ENCODE data around the gene COL5A1. TPM values are rescaled to one million over a fixed set of nuclear protein-coding genes. Genes with fewer than 3 reads are reported as not detected.

Gene COL5A1
- total RNA-seq, 2 experiments from 2014 or later: 0.09 to 0.16 TPM

DNA sequence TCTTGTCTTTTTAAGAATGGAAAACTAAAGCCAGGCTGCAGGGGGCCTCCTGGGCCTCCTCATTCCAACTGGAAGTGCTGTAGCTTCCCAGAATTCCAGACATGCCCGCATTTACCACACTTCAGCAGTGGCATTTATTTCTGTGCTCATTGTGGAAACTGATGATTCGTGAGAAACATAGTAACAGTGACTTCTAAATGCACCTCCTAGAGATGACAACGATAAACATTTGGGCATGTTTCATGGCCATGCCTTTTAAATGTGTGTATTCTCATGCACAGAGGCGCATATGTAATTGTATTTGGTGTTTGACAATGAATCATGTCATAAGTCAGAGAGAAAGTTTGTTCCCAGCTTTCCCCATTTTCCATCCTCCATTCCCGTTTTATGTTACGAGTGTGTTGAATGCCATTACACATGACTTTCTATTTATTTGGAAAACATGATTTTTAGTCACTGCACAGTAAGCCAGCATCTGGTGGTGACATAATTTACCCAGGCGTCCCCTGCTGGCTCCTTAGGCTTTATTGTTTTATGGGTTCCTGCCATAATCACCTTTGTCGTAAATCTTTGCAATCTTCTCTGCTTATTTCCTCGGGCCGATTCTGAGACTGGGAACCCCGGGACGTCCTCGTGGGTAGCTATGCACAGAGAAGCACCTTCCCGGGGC, 170.2 kb downstream of the COL5A1 start:
- CTCF ChIA-PET: no interaction called here
- no peak overlapping the region for H3K27ac Mint-ChIP-seq
- ATAC-seq (no peak), DNase-seq (no peak)
- H3K4me1 Mint-ChIP-seq: no peaks in the 10 kb centered on the region
- H3K36me3 Mint-ChIP-seq: no peaks in the 10 kb centered on the region
- no peak overlapping the region for H3K4me3 Mint-ChIP-seq
- no peaks in the 10 kb centered on the region for H3K9me3 Mint-ChIP-seq (ENCODE audit: low read depth)
- no peaks in the 10 kb centered on the region for H3K27me3 Mint-ChIP-seq

DNA sequence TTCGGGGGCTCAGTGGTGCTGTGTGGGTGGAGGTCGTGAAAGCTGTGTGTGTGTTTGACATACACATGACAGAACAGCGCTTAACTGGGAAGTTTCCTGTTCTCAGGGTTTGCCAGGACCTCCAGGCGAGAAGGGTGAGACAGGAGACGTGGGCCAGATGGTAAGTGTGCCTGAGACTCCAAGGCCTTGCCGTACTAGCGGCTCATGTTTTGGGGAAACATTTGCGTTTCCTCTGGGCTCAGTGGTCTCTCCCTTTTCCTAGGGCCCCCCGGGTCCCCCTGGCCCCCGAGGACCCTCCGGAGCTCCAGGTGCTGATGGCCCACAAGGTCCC, 170.7 kb downstream of the COL5A1 start:
- CTCF ChIA-PET: no interaction called here
- Mint-ChIP-seq H3K9me3 (ENCODE audit: low read depth) (no peaks in the 10 kb centered on the region), H3K27me3 (no peaks in the 10 kb centered on the region), H3K4me1 (no peaks in the 10 kb centered on the region), H3K4me3 (no peak overlapping the region), H3K36me3 (no peaks in the 10 kb centered on the region), H3K27ac (no peak overlapping the region)
- DNase-seq (no peak), ATAC-seq (no peak)

DNA sequence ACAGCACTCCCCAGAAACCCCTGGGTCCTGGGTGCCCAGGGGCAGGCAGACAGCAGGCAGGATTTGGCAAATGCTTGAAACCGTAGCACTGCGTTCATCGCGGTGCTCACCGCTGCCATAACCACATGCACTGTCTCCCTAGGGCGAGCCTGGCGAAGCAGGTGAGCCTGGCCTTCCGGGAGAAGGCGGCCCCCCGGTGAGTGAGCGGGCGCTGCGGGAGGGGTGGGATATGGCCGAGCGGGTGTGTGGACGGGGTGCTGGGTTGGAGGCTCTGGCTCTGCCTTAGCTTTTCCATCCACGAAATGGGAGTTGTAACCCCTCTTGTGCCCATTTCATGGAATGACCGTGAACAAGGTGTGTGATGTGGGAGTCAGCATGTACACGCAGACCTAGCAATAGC, 172.2 kb downstream of the COL5A1 start:
- Mint-ChIP-seq H3K27ac (no peak overlapping the region), H3K36me3 (no peaks in the 10 kb centered on the region), H3K9me3 (ENCODE audit: low read depth) (no peaks in the 10 kb centered on the region), H3K4me1 (no peaks in the 10 kb centered on the region), H3K4me3 (no peak overlapping the region), H3K27me3 (no peaks in the 10 kb centered on the region)
- ATAC-seq (no peak), DNase-seq (no peak)
- CTCF ChIA-PET: no interaction called here

DNA sequence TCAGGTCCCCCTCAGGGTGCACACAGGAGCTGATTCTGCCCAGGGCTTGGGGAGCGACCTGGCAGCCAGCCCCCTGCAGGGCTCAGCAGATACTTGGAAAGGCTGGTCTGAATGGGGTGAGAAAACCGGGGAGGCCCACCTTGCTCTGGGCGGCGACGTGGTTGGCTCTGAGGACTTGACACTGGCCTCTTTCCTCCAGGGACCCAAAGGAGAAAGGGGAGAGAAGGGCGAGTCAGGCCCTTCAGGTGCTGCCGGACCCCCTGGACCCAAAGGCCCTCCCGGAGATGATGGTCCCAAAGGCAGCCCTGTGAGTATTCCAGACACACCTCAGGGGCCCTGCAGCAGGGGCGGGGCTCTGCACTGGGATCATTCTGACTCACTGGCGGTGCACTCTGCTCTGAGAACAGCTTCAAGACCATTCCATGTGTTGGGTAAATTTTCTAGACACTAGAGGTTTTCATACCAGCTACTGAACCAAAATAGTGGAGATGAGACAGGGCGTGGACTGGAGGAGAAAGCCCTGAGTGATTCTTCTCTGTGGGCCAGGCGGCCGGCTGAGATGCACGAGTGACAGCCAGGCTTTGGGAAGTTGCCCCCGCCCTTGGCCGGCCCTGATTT, 173.1 kb downstream of the COL5A1 start:
- Mint-ChIP-seq H3K4me3 (no peak overlapping the region), H3K27me3 (no peaks in the 10 kb centered on the region), H3K36me3 (no peaks in the 10 kb centered on the region), H3K9me3 (ENCODE audit: low read depth) (no peaks in the 10 kb centered on the region), H3K4me1 (no peaks in the 10 kb centered on the region), H3K27ac (no peak overlapping the region)
- no peak for ATAC-seq
- CTCF ChIA-PET: no interaction called here
- DNase-seq: no peak

DNA sequence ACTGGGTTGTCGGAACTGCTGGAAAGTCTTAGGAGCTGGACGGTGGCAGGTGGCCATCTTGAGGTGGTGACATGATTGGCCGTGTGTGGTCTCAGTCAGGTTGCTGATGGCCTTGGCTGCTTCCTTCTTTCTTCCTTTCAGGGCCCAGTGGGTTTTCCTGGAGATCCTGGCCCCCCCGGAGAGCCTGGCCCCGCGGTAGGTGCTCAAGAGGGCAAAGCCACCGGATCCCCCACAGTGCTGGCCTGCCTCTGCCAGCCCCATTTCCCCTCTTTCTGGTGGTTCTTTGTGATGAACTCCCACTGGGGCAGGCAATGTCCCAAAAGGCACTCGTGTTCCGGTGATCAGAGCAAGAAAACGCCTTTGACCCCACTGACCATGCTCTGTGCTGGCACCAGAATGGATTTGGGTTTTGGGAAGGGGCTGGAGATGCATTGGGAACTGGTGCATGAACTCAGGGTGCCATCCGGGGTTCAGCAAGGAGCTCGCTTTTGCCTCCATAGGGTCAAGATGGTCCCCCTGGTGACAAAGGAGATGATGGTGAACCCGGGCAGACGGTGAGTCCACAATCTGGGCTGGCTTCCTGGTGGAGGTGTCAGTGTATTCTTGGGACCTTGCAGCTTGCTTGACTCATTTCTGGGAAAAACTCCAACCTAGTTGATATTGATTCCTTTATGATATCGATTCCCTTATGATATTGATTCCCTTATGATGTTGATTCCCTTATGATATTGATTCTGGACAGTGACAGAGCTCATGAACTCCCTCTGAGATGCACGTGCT, 174.0 kb downstream of the COL5A1 start:
- no peaks in the 10 kb centered on the region for H3K4me1 Mint-ChIP-seq
- ATAC-seq (no peak), DNase-seq (no peak)
- no peak overlapping the region for H3K27ac Mint-ChIP-seq
- no peaks in the 10 kb centered on the region for H3K36me3 Mint-ChIP-seq
- no peaks in the 10 kb centered on the region for H3K9me3 Mint-ChIP-seq (ENCODE audit: low read depth)
- no peak overlapping the region for H3K4me3 Mint-ChIP-seq
- no peaks in the 10 kb centered on the region for H3K27me3 Mint-ChIP-seq
- CTCF ChIA-PET: no interaction called here

DNA sequence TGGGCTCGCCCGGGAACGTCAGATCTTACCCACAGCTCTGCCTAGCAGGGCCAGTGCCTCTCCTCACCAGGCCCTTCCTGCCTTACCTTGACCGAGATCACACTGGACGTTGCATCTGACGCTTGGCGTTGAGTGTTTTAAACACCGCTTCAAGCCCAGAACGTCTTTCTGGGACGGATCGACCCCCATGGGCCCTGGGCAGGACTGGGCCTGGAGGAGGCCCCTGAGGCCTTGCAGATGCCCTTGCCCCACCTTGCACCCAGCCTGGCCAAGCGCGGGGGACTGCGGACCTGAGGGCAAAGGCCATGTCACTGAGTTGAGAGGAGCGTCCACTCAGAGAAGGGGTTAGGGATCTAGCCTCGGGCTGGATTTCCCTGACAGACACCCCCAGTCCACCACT, 174.7 kb downstream of the COL5A1 start:
- CTCF ChIA-PET: no interaction called here
- ATAC-seq: no peak
- Mint-ChIP-seq H3K36me3 (no peaks in the 10 kb centered on the region), H3K4me1 (no peaks in the 10 kb centered on the region), H3K9me3 (ENCODE audit: low read depth) (no peaks in the 10 kb centered on the region), H3K27ac (no peak overlapping the region), H3K27me3 (no peaks in the 10 kb centered on the region), H3K4me3 (no peak overlapping the region)
- no peak for DNase-seq

DNA sequence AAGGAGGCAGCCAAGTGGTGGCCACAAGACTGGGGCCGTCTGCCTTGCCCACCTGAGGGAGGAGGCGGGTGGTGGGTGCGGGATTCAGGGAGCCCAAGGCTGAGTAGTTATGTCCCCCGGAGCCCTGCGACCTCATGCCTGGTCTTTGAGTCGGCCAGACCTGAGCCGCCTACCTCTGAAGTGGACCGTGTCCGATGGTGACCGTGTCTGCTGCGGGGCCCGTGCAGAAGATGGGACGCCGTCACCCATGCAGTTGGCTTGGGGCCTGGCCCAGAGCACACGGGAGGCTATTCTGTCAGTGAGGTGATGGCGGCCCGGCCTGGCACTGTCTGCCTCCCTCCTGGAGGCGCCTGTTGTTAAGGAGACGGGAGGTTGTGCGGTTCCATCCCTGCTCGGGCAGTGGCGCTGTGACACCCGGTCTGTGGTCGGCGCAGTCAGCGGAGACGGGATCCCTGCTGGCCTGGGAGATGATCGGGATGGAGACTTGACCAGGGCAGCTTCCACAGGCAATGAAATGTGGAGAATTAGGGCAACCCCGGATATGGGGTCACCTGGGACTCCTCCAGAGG, 176.5 kb downstream of the COL5A1 start:
- H3K4me3 Mint-ChIP-seq: no peak overlapping the region
- H3K27ac Mint-ChIP-seq: no peak overlapping the region
- H3K36me3 Mint-ChIP-seq: no peaks in the 10 kb centered on the region
- H3K4me1 Mint-ChIP-seq: no peaks in the 10 kb centered on the region
- H3K27me3 Mint-ChIP-seq: no peaks in the 10 kb centered on the region
- DNase-seq: no peak
- ATAC-seq: no peak
- H3K9me3 Mint-ChIP-seq (ENCODE audit: low read depth): no peaks in the 10 kb centered on the region
- CTCF ChIA-PET: no interaction called here

DNA sequence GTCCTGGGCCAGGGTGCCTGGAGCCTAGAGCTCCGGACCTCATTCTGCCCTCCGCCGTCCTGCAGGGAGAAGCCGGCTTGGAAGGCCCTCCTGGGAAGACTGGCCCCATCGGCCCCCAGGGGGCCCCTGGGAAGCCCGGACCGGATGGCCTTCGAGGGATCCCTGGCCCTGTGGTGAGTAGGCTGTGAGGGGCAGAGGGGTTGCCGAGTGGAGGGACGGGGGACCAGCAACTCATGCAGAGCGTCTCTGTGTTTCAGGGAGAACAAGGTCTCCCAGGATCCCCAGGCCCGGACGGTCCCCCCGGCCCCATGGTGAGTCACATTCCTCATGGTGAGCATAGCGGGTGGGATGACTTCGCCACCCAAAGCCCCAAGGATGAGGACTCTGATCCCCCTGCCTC, 177.0 kb downstream of the COL5A1 start:
- no peaks in the 10 kb centered on the region for H3K4me1 Mint-ChIP-seq
- no peak for ATAC-seq
- no peaks in the 10 kb centered on the region for H3K9me3 Mint-ChIP-seq (ENCODE audit: low read depth)
- H3K4me3 Mint-ChIP-seq: no peak overlapping the region
- CTCF ChIA-PET: no interaction called here
- H3K27ac Mint-ChIP-seq: no peak overlapping the region
- H3K36me3 Mint-ChIP-seq: no peaks in the 10 kb centered on the region
- H3K27me3 Mint-ChIP-seq: no peaks in the 10 kb centered on the region
- no peak for DNase-seq

DNA sequence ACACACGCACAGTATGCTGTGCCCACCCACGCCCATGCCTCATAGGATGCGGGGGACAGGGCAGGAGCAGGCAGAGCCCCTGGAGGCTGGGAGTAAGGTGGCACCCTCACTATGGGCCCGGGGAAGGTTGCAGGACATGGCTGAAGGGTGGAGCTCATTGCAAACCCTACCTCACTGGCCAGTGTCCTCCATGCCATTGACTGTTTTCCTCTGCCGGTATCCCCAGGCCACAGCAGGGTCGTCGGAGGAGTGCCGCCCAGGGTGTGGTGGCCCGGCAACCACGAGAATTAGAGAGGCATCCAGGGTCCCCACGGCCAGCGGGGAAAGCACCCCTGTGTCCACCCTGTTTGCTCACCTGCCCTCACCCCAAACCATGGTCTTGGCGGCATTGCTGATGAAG, 179.3 kb downstream of the COL5A1 start:
- no peak for ATAC-seq
- no peak overlapping the region for H3K4me3 Mint-ChIP-seq
- no peaks in the 10 kb centered on the region for H3K27me3 Mint-ChIP-seq
- H3K27ac Mint-ChIP-seq: no peak overlapping the region
- no peaks in the 10 kb centered on the region for H3K9me3 Mint-ChIP-seq (ENCODE audit: low read depth)
- CTCF ChIA-PET: no interaction called here
- H3K36me3 Mint-ChIP-seq: no peaks in the 10 kb centered on the region
- DNase-seq: no peak
- no peaks in the 10 kb centered on the region for H3K4me1 Mint-ChIP-seq

DNA sequence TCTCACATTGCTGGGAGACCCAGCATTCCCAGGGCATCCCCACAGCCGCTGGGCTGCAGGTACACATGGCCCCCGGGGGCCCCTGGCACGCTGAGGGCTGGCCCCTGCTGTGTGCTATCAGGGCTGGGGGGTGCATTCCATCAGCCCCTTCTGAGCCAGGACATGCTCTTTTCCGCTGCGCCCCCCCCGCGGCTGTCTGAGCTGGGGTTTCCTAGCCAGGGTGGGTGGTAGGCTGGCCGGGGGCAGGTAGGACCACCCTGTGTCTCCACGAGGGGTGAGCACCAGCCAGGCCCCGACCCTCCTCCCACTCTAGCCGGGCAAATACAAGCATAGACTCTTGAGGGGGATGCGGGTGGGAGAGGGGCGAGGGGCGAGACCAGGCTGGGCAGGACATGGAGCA, 180.9 kb downstream of the COL5A1 start:
- Mint-ChIP-seq H3K27me3 (no peaks in the 10 kb centered on the region), H3K4me1 (no peaks in the 10 kb centered on the region), H3K27ac (no peak overlapping the region), H3K4me3 (no peak overlapping the region), H3K36me3 (no peaks in the 10 kb centered on the region), H3K9me3 (ENCODE audit: low read depth) (no peaks in the 10 kb centered on the region)
- ATAC-seq (no peak), DNase-seq (no peak)
- CTCF ChIA-PET: no interaction called here

DNA sequence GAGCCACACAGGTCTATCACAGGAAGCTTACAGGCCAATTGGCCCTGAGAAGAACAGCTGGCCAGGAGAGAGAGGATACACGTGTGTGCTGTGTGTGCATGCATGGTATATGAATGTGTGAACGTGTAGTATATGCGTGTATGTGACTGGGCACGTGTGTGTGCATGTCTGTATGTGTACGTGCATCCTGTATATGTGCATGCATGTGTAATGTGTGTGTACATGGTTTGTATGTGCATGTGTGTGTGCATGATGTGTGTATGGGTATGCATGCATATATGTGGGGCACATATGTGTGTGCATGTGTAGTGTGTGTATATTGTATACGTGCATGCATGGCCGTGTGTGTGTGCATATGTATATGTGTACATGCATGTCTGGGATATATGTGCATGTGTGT, 182.0 kb downstream of the COL5A1 start:
- CTCF ChIA-PET: no interaction called here
- H3K9me3 Mint-ChIP-seq (ENCODE audit: low read depth): no peaks in the 10 kb centered on the region
- H3K27me3 Mint-ChIP-seq: no peaks in the 10 kb centered on the region
- ATAC-seq (no peak), DNase-seq (no peak)
- H3K36me3 Mint-ChIP-seq: no peaks in the 10 kb centered on the region
- H3K27ac Mint-ChIP-seq: no peak overlapping the region
- H3K4me1 Mint-ChIP-seq: no peaks in the 10 kb centered on the region
- no peak overlapping the region for H3K4me3 Mint-ChIP-seq

DNA sequence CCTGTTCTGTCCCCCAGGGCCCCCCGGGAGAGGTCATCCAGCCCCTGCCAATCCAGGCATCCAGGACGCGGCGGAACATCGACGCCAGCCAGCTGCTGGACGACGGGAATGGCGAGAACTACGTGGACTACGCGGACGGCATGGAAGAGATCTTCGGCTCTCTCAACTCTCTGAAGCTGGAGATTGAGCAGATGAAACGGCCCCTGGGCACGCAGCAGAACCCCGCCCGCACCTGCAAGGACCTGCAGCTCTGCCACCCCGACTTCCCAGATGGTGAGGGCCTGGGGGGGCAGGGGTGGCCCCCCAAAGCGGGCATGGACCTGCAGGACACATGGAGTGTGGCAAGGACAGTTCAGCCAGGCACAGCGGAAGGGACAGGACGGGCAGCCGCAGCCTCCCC, 183.0 kb downstream of the COL5A1 start:
- H3K27ac Mint-ChIP-seq: no peak overlapping the region
- H3K4me3 Mint-ChIP-seq: no peak overlapping the region
- CTCF ChIA-PET: no interaction called here
- DNase-seq (no peak), ATAC-seq (no peak)
- no peaks in the 10 kb centered on the region for H3K36me3 Mint-ChIP-seq
- H3K9me3 Mint-ChIP-seq (ENCODE audit: low read depth): no peaks in the 10 kb centered on the region
- no peaks in the 10 kb centered on the region for H3K4me1 Mint-ChIP-seq
- H3K27me3 Mint-ChIP-seq: no peaks in the 10 kb centered on the region

DNA sequence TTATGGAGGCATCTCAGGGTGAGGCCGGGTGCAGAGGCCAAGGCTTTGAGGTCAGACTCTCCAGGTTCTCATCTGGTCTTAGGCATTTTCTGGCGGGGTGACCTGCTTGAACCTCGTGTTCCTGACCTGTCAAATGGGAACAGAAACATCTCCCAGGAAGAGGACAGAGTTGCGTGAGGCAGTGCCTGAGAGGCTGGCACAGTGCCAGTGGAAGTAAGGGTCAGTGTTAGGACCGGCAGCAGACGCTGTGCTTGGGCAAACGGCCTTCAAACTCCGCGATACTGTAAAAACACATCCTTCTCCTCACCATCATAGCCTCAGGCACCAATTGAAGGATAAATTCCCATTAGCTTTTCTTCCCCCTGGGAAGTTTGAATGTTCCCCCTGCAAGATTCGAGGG, 183.4 kb downstream of the COL5A1 start:
- H3K27me3 Mint-ChIP-seq: no peaks in the 10 kb centered on the region
- H3K36me3 Mint-ChIP-seq: no peaks in the 10 kb centered on the region
- no peaks in the 10 kb centered on the region for H3K4me1 Mint-ChIP-seq
- H3K4me3 Mint-ChIP-seq: no peak overlapping the region
- DNase-seq (no peak), ATAC-seq (no peak)
- CTCF ChIA-PET: no interaction called here
- H3K27ac Mint-ChIP-seq: no peak overlapping the region
- H3K9me3 Mint-ChIP-seq (ENCODE audit: low read depth): no peaks in the 10 kb centered on the region
